D721Med (cell line): ENCODE results near the gene BAIAP2.

Experiments
- DNase-seq: peaks from one replicate; pipeline ENCODE4 v3.0.0; 2011; ENCODE audit warnings: low spot score; ENCODE audit not compliant: insufficient read length
- FAIRE-seq: peaks from 2 replicates; lab custom pipeline; 2011; peaks lifted over from hg19 to GRCh38; lab: Jason Lieb, UNC
- CTCF ChIP-seq: IDR thresholded peaks from 2 replicates; pipeline ENCODE4 v1.5.1; 2012; ENCODE audit warnings: mild to moderate bottlenecking, control low read depth; ENCODE audit not compliant: insufficient read depth; ENCODE audit errors: missing control alignments

The BAIAP2 gene

GRCh38 chr17:81046132-81046769 is 11.3 kb downstream of the BAIAP2 start:
- TF ChIP-seq CTCF, result no peak
- no peak for FAIRE-seq
- DNase-seq, result no peak

GRCh38 chr17:81046770-81047359 is 11.9 kb downstream of the BAIAP2 start:
- DNase-seq (no peak), FAIRE-seq (no peak)

GRCh38 chr17:81048827-81049371 is 13.9 kb downstream of the BAIAP2 start:
- FAIRE-seq, result no peak

More at GRCh38 chr17:81046770-81047359, 11.9 kb downstream of the BAIAP2 start:
- no peak for TF ChIP-seq CTCF

GRCh38 chr17:81049372-81049911 is 14.5 kb downstream of the BAIAP2 start:
- FAIRE-seq, result no peak
- TF ChIP-seq CTCF, result no peak
- no peak for DNase-seq

More at GRCh38 chr17:81048827-81049371, 13.9 kb downstream of the BAIAP2 start:
- no peak for TF ChIP-seq CTCF
- no peak for DNase-seq

- TF ChIP-seq CTCF, result no peak
- no peak for FAIRE-seq
- DNase-seq, result no peak
These were observed 15.1 kb downstream of the BAIAP2 start for GRCh38 chr17:81049973-81050551.

GRCh38 chr17:81050645-81051625 is 16.0 kb downstream of the BAIAP2 start:
- DNase-seq, result no peak
- TF ChIP-seq CTCF, result no peak
- FAIRE-seq, result no peak
